Progenitor cell of endocrine pancreas (in vitro differentiated cells): Measurements from ENCODE around the gene APC2. TPM values are rescaled to one million over a fixed set of nuclear protein-coding genes. Genes with fewer than 3 reads are reported as not detected.

Source experiments
- DNase-seq: peaks from one replicate; pipeline ENCODE4 v3.0.0; 2021; ENCODE audit warnings: low spot score; ENCODE audit not compliant: unreplicated experiment
- H3K27ac Mint-ChIP-seq: 2 replicates; pipeline ENCODE4 v1.8.0; 2021; ENCODE audit warnings: mild to moderate bottlenecking, moderate library complexity, mixed read lengths
- H3K27me3 Mint-ChIP-seq: 2 replicates; pipeline ENCODE4 v1.8.0; 2021; ENCODE audit warnings: mixed read lengths
- H3K36me3 Mint-ChIP-seq: 2 replicates; pipeline ENCODE4 v1.8.0; 2022; ENCODE audit warnings: mixed read lengths; ENCODE audit not compliant: insufficient read depth
- H3K4me1 Mint-ChIP-seq: 2 replicates; pipeline ENCODE4 v1.8.0; 2021; ENCODE audit warnings: low read depth, mixed read lengths
- H3K4me3 Mint-ChIP-seq: 2 replicates; pipeline ENCODE4 v1.8.0; 2021; ENCODE audit warnings: low read depth, mild to moderate bottlenecking, moderate library complexity, mixed read lengths
- H3K9me3 Mint-ChIP-seq: 2 replicates; pipeline ENCODE4 v1.8.0; 2021; ENCODE audit warnings: low read depth, mixed read lengths
- total RNA-seq: library from RNA; stranded (reverse); gene quantifications from 2 replicates; pipeline ENCODE4 v1.2.1, GENCODE V29; 2021
- TF ChIP-seq, protein P1 (sequence below): fragments of 200-600 bp; sonication (generic); IDR thresholded peaks from one replicate; pipeline ENCODE4 v1.5.0; 2021; ENCODE audit warnings: antibody characterized with exemption, mild to moderate bottlenecking; ENCODE audit not compliant: unreplicated experiment

The APC2 gene
- total RNA-seq, 1 donor from 2014 or later: 5.8 TPM

DNA sequence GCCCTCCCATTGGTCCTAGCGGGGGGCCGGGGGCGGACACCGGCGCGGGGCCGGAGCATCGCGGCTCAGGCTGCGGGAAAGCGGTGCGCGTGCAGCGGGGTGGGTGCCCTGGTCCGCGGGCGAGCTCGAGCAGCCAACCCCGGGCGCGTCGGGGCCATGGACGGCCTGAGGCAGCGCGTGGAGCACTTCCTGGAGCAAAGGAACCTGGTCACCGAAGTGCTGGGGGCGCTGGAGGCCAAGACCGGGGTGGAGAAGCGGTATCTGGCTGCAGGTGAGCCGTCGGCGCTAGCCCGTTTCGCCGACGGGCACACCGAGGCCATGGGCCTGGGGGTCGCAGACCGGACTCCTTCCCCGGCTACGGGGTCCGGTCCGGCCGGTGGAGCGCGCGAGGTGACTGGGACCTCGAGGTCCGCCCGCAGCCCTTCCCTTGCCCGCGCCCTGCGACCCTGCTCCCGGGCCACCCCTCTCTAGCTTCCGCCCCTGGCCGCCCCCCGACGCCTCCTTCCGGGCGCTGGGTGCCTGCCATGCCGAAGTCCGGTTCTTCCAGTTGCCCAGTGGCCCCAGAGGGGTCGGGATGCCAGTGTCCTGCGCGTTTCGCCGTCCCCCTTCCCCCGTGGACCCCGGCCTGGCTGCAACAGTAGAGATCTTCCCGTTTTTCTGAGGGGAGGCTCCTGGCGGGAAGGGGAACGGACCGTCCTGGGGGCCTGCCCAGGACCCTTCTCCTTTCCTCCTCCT is 41.4 kb downstream of the APC2 start, which contains the start of gene REEP6:
REEP6 (plus strand) TSS at position 68 of the 735 bp plus-strand sequence; CDS start at position 157, 89 bp downstream.
- peak within 1 kb of the TSS; percentile 97 for H3K27ac Mint-ChIP-seq
- peaks cover 13% of the 10 kb centered on the region for H3K4me1 Mint-ChIP-seq
- no peak for DNase-seq
- TF ChIP-seq, protein P1, sequence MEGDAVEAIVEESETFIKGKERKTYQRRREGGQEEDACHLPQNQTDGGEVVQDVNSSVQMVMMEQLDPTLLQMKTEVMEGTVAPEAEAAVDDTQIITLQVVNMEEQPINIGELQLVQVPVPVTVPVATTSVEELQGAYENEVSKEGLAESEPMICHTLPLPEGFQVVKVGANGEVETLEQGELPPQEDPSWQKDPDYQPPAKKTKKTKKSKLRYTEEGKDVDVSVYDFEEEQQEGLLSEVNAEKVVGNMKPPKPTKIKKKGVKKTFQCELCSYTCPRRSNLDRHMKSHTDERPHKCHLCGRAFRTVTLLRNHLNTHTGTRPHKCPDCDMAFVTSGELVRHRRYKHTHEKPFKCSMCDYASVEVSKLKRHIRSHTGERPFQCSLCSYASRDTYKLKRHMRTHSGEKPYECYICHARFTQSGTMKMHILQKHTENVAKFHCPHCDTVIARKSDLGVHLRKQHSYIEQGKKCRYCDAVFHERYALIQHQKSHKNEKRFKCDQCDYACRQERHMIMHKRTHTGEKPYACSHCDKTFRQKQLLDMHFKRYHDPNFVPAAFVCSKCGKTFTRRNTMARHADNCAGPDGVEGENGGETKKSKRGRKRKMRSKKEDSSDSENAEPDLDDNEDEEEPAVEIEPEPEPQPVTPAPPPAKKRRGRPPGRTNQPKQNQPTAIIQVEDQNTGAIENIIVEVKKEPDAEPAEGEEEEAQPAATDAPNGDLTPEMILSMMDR: peak; percentile 12
- H3K9me3 Mint-ChIP-seq: no peaks in the 10 kb centered on the region
- H3K27me3 Mint-ChIP-seq: peaks cover 7% of the 10 kb centered on the region
- H3K36me3 Mint-ChIP-seq: no peaks in the 10 kb centered on the region
- H3K4me3 Mint-ChIP-seq: peak within 1 kb of the TSS; percentile 82

DNA sequence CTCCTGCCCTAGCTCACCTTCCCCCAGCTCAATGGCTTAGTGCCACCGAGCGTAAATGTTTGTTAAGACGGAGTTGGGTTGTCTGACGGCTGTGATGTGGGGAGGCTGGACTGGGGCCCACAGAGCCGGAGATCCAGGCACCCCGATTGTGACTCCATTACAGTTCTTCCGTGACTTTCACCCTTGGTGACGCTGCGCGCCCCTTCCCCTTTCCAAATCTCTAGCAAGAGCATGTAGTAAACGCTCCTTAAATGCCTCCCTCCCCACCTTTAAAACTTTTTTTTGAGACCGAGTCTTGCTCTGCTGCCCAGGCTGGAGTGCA is 41.9 kb downstream of the APC2 start:
- DNase-seq: no peak
- peaks cover 17% of the 10 kb centered on the region for H3K4me1 Mint-ChIP-seq
- H3K27me3 Mint-ChIP-seq: peaks cover 7% of the 10 kb centered on the region
- no peaks in the 10 kb centered on the region for H3K9me3 Mint-ChIP-seq
- H3K36me3 Mint-ChIP-seq: no peaks in the 10 kb centered on the region
- no peak overlapping the region for H3K27ac Mint-ChIP-seq
- TF ChIP-seq, protein P1: no peak
- H3K4me3 Mint-ChIP-seq: peak overlapping the region; percentile 72

DNA sequence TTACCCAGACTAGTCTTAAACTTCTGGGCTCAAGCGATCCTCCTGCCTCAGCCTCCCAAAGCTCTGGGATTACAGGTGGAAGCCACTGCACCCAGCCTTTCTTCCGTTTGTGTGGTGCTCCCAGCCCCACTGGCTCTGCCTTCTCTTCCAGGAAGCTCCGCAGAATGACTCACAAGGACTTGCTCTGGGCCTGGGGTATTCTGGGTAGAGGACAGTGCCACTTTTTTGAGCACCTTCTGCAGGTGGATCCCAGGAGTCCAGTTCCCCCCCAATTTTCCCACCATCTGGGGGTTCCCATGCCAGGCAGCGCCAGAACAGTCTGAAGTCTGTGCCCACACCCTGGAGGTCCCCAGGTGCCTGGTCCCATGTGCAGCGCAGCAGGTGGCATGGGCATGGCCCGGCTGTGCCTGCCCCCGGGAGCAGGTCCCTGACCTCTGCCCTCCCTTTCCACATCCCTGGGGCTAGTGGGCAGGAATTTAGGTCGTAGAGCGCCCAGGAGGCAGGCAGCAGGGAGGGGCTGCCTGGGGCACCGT is 42.6 kb downstream of the APC2 start:
- no peak overlapping the region for H3K27ac Mint-ChIP-seq
- peak overlapping the region; percentile 41 for H3K4me3 Mint-ChIP-seq

DNA sequence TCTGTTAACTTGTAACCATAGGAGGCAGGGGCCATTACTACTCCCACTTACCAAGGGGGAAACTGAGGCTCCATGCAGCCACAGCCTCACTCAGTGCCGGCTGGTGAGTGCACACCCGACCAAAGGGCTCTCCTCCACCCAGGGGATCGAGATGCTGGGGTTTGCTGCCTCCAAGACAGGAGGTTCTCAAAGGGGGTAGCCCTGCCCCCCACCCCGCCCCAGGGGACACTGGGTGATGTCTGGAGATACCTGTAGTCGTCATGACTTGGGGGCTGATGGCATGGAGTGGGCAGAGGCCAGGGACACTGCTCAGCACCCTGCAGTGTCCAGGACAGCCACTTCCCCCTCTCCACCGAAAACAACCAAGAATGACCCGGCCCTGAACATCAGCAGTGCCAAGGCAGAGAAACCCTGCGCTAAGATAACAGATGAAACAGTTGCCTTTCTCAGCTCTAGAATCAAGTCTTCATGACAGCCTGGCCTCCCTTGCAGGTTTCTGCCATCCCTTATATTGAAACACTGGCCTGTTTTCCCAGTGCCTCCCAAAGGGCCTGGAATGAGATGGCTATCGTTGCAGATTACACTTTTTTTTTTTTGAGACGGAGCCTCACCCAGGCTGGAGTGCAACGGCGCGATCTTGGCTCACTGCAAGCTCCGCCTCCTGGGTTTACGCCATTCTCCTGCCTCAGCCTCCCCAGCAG is 44.3 kb downstream of the APC2 start:
- H3K36me3 Mint-ChIP-seq: no peaks in the 10 kb centered on the region
- H3K27ac Mint-ChIP-seq: no peak overlapping the region
- peaks cover 19% of the 10 kb centered on the region for H3K4me1 Mint-ChIP-seq
- no peak overlapping the region for H3K4me3 Mint-ChIP-seq
- TF ChIP-seq, protein P1: no peak
- H3K27me3 Mint-ChIP-seq: peaks cover 7% of the 10 kb centered on the region
- DNase-seq: no peak
- H3K9me3 Mint-ChIP-seq: no peaks in the 10 kb centered on the region

More for the DNA sequence above, 42.6 kb downstream of the APC2 start:
- DNase-seq: no peak
- peaks cover 7% of the 10 kb centered on the region for H3K27me3 Mint-ChIP-seq
- TF ChIP-seq, protein P1: no peak
- H3K36me3 Mint-ChIP-seq: no peaks in the 10 kb centered on the region
- no peaks in the 10 kb centered on the region for H3K9me3 Mint-ChIP-seq
- H3K4me1 Mint-ChIP-seq: peaks cover 17% of the 10 kb centered on the region

GRCh38 chr19:1495051-1495798 is 45.3 kb downstream of the APC2 start:
- H3K27me3 Mint-ChIP-seq: peaks cover 7% of the 10 kb centered on the region
- H3K4me3 Mint-ChIP-seq: no peak overlapping the region

More at GRCh38 chr19:1495051-1495798, 45.3 kb downstream of the APC2 start:
- H3K4me1 Mint-ChIP-seq: peaks cover 15% of the 10 kb centered on the region
- no peak overlapping the region for H3K27ac Mint-ChIP-seq
- no peak for DNase-seq
- H3K36me3 Mint-ChIP-seq: no peaks in the 10 kb centered on the region
- H3K9me3 Mint-ChIP-seq: no peaks in the 10 kb centered on the region
- TF ChIP-seq, protein P1: no peak
